NCI-H510A (cell line): ENCODE data around the gene SPEG.
A peak's percentile ranks its signal among the peaks of the same experiment; 100 is the strongest.
"Not testable (repeated sequence)": the region's sequence is repeated elsewhere in the genome, so short reads cannot be mapped to it uniquely, and the experiment has no call there.

ENCODE experiments used
- DNase-seq: peaks from one replicate; lab custom pipeline; 2025; lab: John Stamatoyannopoulos, UW

The SPEG gene

GRCh38 chr2:219434718-219435525, at the start of gene SPEG:
TSS of gene SPEG (plus strand) at chr2:219434843. CDS start at chr2:219434978, 135 bp downstream.
- no peak for DNase-seq

DNA sequence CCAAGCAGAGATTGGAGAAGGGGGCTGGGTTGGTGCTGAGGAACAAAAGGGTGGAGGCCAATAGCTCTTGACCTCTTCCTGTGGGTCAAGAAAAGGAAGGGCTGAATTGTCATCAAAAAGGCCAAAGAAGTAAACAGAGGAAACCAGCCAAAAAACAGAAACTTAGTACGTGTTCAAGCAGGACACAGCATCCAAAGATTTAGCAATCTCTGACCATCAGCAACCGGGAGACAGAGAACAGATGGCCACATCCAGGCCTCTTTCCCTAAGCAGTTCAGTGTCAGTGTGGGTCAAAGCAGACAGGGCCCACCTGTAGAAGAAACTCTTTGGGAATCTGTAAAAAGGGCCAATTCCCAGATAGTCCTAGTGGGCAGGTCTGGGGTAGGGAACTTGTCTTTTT, 49.8 kb upstream of the SPEG start:
- DNase-seq, result no peak

DNA sequence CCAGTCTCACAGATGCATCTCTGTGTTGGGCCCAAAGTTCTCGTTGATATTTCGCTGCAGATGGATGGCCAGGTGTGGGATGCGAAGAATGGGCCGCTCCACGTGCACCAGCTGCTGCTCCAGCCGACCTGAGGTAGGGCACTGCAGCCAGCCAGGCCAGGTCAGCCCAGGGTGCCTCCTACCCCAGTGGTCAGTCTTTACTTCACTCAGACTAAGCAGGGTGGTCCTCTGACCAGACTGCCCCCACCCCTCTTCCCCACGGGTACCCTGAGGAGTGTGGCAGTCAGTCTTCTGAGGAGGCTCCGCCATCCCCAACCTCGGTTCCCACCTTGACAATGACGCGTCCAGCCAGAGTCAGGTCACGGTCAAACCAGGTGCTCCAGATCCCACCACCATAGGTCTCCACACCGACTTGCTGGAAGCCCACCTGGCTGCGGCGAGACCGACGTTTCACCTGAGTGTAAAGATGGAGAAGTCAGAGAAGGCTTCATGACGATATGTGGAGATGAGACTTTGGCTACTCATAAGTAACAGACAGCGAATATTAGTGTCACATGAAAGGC, 48.6 kb upstream of the SPEG start:
- DNase-seq, result no peak

DNA sequence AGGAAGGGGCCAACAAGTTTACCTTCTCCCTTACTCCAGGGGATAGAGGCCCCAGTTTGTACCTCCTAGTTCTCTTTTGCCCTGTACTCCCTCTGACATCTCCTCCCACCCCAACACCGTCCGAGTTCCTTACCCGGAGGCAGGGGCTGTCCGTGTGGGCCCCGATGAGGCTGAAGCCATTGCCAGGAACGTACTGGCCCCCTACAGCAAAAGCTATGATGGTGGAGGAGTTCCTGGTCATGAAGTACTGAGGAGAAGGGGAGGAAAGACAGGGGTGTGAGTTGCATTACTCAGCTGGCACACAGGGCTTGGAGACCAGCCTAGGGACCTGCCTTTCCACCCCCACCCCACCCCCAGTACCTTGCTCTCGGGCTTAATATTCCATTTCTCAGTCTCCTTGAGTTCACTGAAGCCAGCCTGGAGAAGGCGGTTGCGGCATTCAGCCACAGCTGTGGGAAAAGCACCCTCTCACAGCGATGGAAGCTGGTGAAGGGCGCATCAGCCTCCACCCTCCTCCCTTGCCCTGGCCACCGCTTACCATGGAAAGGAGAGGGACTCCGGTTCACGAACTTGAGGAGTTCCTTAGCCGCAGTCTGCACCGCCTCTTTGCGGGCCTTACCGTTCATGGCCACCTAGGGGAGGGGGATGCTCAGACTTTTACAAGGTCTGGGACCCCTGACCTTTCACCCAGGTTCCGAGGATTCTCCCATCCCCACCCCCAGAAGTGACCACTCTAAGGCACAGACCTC, 47.9 kb upstream of the SPEG start:
- no peak for DNase-seq

GRCh38 chr2:219387306-219388120, 47.1 kb upstream of the SPEG start, which contains the start of gene DNPEP:
TSS of gene DNPEP (minus strand) at chr2:219387912. CDS start at chr2:219387794, 118 bp downstream.
- DNase-seq, result peak; percentile 58

DNA sequence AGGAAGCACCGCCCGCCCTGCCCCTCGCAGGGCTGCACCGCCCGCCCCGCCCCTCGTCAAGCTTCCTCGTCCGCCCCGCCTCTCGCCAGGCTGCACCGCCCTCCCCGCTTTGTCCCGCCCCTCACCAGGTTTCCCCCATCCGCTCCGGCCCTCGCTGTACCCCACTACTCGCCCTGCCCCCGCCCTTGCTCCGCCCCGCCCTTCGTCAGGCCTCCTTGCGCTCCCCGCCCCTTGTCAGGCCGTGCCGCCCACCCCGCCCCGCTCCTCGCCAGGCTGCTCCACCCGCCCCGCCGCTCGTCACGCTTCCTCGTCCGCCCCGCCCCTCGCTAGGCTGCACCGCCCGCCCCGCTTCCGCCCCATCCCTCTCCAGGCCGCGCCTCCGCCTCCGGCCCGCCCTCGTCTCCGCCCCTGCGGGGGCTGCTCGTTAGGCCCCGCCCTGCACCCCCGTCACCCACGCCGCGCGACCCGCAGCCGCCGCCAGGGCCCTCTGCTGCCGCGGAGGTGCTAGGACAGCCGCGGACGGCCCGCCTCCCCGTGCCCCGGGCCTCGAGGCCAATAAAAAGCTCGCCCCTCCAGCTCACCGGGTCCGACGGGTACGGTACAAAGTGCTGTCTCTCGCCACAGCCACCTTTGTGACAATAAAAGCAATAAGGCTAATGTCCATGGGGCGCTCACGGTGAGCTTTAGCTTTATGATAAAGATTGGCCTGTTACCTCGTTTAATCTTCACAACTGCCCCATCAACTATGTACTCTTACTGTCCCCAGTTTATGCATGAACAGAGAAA, 46.3 kb upstream of the SPEG start:
- peak; percentile 97 for DNase-seq

GRCh38 chr2:219388907-219389156, 45.8 kb upstream of the SPEG start:
- DNase-seq, result no peak

- DNase-seq, result no peak
Observed at GRCh38 chr2:219392754-219393153, 41.9 kb upstream of the SPEG start.

DNA sequence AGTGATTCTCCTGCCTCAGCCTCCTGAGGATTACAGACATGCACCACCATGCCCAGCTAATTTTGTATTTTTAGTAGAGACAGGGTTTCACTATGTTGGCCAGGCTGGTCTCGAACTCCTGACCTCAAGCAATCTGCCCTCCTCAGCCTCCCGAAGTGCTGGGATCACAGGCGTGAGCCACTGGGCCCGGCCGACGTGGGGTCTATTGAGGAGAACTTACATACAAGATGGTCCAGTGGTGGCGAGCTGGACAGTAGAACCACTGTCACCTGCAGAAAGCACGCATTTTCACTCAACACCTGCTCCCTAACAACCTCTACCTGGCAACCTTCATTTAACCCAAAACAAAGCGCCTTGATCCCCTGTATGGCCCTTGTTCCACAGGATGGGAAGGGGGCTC, 39.6 kb upstream of the SPEG start:
- not testable (repeated sequence) for DNase-seq

GRCh38 chr2:219395609-219396008, 39.0 kb upstream of the SPEG start:
- no peak for DNase-seq

DNA sequence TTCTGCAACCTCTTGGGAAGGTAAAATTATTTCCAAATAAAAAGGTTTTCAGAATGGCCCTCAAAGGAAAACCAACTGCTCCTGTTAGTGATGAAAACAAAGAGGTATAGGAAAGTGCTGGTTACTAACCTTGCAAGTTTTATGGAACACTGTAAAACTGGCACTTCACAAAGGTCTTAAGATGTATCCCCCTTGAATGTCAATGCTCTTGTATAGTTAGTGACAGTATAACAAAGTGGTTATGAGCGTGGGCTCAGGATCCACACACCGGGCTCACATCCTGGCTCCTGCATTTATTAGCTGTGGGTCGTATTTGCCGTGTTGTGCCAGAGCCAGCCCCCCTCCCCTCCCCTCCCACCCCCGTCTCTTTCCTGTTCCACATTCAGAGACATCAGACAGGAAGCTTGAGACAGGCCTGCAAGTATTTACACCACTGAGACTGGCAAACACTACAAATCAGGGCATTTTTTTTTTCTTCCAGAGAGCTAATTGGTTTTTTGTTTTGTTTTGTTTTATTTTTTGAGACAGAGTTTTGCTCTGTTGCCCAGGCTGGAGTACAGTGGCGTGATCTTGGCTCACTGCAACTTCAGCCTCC, 37.7 kb upstream of the SPEG start:
- DNase-seq, result no peak

- DNase-seq, result peak; percentile 24
Observed at GRCh38 chr2:219398721-219399363, 35.8 kb upstream of the SPEG start.

DNA sequence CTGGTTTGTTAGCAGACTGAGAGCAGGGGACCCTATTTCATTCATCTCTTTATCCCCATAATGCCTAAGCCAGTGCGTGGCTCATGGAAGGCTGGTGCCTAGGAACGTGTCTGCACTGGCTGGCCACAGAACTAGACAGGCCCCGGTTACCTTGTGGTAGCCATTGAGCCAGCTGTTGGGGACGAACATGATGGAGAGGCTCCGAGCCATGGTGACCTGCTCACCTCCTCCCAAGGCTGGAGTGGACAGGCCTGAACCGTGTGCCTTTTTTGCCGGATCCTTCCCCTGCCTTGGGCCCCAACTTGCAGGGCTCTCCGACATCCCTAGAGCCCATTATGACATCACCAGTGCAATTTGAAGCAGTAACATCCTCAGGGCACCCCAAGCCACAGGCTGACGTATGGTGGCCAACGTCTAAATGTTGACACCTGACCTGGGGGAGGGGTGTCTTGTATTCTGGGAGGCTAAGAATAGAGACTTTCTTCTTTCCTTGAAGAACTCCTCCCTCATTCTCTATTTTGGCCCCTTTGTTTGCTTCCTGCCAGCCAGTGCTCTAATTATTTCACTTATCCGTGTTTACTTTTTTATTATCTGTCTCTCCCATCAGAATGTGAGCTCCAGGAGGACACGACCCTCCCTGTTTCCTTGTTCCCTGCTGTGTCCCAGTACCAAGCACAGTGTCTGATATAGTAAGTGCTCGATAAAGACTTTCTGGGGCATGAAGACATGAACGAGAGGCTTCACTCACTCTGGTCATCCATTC, 34.7 kb upstream of the SPEG start:
- DNase-seq, result no peak

- no peak for DNase-seq
Observed at GRCh38 chr2:219400562-219400961, 34.1 kb upstream of the SPEG start.

GRCh38 chr2:219401606-219402005, 33.0 kb upstream of the SPEG start:
- DNase-seq, result no peak

- peak; percentile 65 for DNase-seq
Observed at GRCh38 chr2:219402665-219403515, 31.8 kb upstream of the SPEG start.

- DNase-seq, result no peak
Observed at GRCh38 chr2:219403861-219404260, 30.8 kb upstream of the SPEG start.

DNA sequence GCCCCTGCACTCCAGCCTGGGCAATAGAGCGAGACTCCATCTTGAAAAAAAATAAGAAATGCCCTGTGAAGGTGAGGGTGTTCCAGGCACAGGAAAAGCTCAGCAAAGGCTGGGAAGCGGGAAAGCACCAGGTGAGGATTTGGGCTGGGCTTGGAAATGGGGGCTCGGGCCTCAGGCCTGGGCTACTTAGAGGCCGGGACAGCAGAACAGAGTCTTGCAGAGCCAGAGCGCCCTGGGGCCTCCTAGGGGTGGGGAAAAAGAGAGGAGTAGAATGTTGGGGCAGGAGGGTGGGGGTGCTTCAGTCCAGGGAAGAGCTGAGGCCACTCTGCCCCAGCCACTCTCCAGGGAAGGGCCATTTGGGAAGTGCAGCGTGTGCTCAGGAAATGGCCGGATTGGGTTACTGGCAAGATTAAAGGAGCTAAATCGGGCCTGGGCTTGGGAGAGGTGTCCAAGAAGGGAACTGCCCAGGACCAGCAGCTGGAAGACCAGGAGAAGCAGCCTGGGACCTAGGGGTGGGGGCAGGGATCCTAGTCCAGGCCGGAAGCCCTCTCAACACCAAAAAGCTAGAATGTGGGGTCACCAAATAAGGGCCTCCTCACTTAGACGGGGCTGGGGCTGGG, 30.2 kb upstream of the SPEG start:
- no peak for DNase-seq
